Upper lobe of left lung (tissue), 4 donors: Measurements from ENCODE around the gene MEGF11.

ENCODE experiments used
- CTCF ChIP-seq, 6 experiments: fragments of 450-650 bp in 4 of 6; fragments of 200-600 bp in 2 of 6; sonication (generic) in 2 of 6; IDR thresholded peaks; one replicate each; pipeline ENCODE4 v1.5.1; 2016 to 2019; ENCODE audit warnings: antibody characterized with exemption in 6 of 6
- EP300 ChIP-seq, 4 donors: sonication (generic); formaldehyde crosslinking; IDR thresholded peaks; one replicate each; pipeline ENCODE4 v1.5.1; 2017; ENCODE audit warnings: antibody characterized with exemption in 4 of 4, control low read depth in 2 of 4
- POLR2A ChIP-seq, 4 donors: fragments of 450-650 bp; IDR thresholded peaks; one replicate each; pipeline ENCODE4 v1.5.1; 2016 to 2017; ENCODE audit warnings: antibody characterized with exemption in 4 of 4, mild to moderate bottlenecking in 2 of 4
- POLR2AphosphoS5 ChIP-seq, 2 donors: sonication (generic); formaldehyde crosslinking; IDR thresholded peaks; one replicate each; pipeline ENCODE4 v1.5.1; 2017; ENCODE audit warnings: antibody characterized with exemption in 2 of 2

- TF ChIP-seq CTCF (IDR thresholded peaks at IDR 0.05) (no peak), POLR2A (IDR thresholded peaks at IDR 0.05) (no peak), EP300 (IDR thresholded peaks at IDR 0.05) (no peak), POLR2AphosphoS5 (IDR thresholded peaks at IDR 0.05) (no peak)
These were observed 83.5 kb downstream of the MEGF11 start for GRCh38 chr15:66170042-66170441.
